Gastroesophageal sphincter (tissue), 3 donors: ENCODE results near the gene MTR.

Experiments used
- CTCF ChIP-seq, 4 experiments: fragments of 200-600 bp in 2 of 4; fragments of 450-650 bp in 2 of 4; sonication (generic) in 1 of 4; IDR thresholded peaks; one replicate each; pipeline ENCODE4 v1.5.1; 2017 to 2019; ENCODE audit warnings: antibody characterized with exemption in 4 of 4, mild to moderate bottlenecking in 2 of 4, moderate library complexity in 2 of 4
- POLR2A ChIP-seq, 2 donors: fragments of 450-650 bp; IDR thresholded peaks; one replicate each; pipeline ENCODE4 v1.6.1; 2017; ENCODE audit warnings: antibody characterized with exemption in 2 of 2, mild to moderate bottlenecking in 2 of 2, moderate library complexity in 1 of 2

GRCh38 chr1:236768601-236769000 is 26.5 kb upstream of the MTR start:
- TF ChIP-seq CTCF (IDR thresholded peaks at IDR 0.05) = no peak
- TF ChIP-seq POLR2A (IDR thresholded peaks at IDR 0.05) = no peak
